Middle frontal gyrus (tissue), 1 donor: Measurements from ENCODE around the gene CNTN2.

ENCODE experiments used
- DNase-seq: peaks from one replicate; pipeline ENCODE4 v3.0.0-alpha.2; 2015; ENCODE audit warnings: low spot score; ENCODE audit errors: extremely low spot score

The CNTN2 gene

GRCh38 chr1:205071801-205072200, 28.8 kb downstream of the CNTN2 start:
- DNase-seq: no peak

- no peak for DNase-seq
These were observed 29.3 kb downstream of the CNTN2 start for GRCh38 chr1:205072286-205072685.

- no peak for DNase-seq
These were observed 29.9 kb downstream of the CNTN2 start for GRCh38 chr1:205072881-205073280.

GRCh38 chr1:205073511-205073910, 30.5 kb downstream of the CNTN2 start:
- no peak for DNase-seq

- DNase-seq: no peak
These were observed 31.1 kb downstream of the CNTN2 start for GRCh38 chr1:205074084-205074483.

GRCh38 chr1:205074513-205074912, 31.5 kb downstream of the CNTN2 start:
- no peak for DNase-seq

GRCh38 chr1:205075642-205076155, 32.7 kb downstream of the CNTN2 start:
- DNase-seq: no peak

GRCh38 chr1:205076245-205076761, 33.3 kb downstream of the CNTN2 start:
- no peak for DNase-seq

GRCh38 chr1:205077158-205077933, 34.3 kb downstream of the CNTN2 start:
- no peak for DNase-seq

GRCh38 chr1:205077934-205078311, 34.9 kb downstream of the CNTN2 start:
- DNase-seq: no peak

GRCh38 chr1:205082431-205082830, 39.4 kb downstream of the CNTN2 start:
- DNase-seq: no peak

- DNase-seq: no peak
These were observed 41.3 kb downstream of the CNTN2 start, which contains the start of gene TMEM81 for GRCh38 chr1:205084360-205084759. Gene TMEM81 (minus strand): TSS chr1:205084460. CDS start chr1:205084320, 140 bp downstream.

- no peak for DNase-seq
These were observed 45.3 kb downstream of the CNTN2 start for GRCh38 chr1:205088341-205088740.

- no peak for DNase-seq
These were observed 48.2 kb downstream of the CNTN2 start for GRCh38 chr1:205091043-205091740.

- no peak for DNase-seq
These were observed 52.4 kb downstream of the CNTN2 start for GRCh38 chr1:205095422-205095821.

GRCh38 chr1:205098242-205098641, 55.2 kb downstream of the CNTN2 start:
- no peak for DNase-seq

- DNase-seq: no peak
These were observed 59.4 kb downstream of the CNTN2 start for GRCh38 chr1:205102404-205102803.

- no peak for DNase-seq
These were observed 64.3 kb downstream of the CNTN2 start for GRCh38 chr1:205107327-205107726.

- no peak for DNase-seq
These were observed 65.5 kb downstream of the CNTN2 start for GRCh38 chr1:205108464-205108863.

GRCh38 chr1:205109269-205109668, 66.3 kb downstream of the CNTN2 start:
- no peak for DNase-seq

GRCh38 chr1:205109711-205110110, 66.7 kb downstream of the CNTN2 start:
- DNase-seq: no peak

GRCh38 chr1:205111354-205111753, 68.3 kb downstream of the CNTN2 start:
- DNase-seq: no peak
